ENCODE measurements around the gene IMPDH1. TPM values are rescaled to one million over a fixed set of nuclear protein-coding genes. Genes with fewer than 3 reads are reported as not detected.

IMPDH1 gene
- total RNA-seq, 1 experiment from 2014 or later = 114 TPM

DNA sequence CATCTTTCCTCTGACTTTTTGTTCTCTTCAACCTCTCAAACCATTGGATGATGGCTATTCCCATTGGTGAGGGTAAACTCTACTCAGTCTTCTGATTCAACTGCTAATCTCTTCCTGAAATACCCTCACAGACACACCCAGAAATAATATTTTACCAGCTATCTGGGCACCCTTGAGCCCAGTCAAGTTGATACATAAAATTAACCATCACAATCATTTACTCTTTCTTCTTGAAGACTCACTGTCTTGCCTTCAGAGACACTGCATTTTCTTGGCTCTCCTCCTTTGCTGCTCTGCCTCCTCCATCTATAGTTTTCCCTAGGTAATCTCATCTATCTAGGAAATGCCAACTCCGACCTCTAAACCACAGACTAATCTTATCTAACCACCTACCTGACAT is 35.7 kb downstream of the IMPDH1 start:
- CTCF ChIA-PET = interaction anchor here (1.7 kb wide), 1 partner anchor 13 kb away, joined by 6 read pairs; no protein-coding TSS in a partner anchor

DNA sequence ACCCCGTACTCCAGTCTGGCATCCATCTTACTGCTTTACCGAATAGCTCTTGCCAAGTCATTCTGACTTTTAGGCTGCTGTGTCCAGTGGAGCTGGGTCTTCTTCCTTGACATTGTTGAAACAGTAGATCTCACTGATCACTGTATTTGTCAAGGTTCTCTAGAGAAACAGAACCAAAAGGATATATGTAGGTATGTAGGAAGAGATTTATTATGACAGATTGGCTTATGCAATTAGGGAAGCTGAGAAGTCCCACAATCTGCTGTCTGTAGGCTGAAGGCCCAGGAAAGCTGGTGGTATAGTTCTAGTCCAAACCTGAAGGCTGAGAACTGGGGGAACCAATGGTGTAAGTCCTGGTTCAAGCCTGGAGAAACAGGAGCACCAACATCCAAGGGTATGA is 36.2 kb downstream of the IMPDH1 start:
- TF ChIP-seq, protein P1, sequence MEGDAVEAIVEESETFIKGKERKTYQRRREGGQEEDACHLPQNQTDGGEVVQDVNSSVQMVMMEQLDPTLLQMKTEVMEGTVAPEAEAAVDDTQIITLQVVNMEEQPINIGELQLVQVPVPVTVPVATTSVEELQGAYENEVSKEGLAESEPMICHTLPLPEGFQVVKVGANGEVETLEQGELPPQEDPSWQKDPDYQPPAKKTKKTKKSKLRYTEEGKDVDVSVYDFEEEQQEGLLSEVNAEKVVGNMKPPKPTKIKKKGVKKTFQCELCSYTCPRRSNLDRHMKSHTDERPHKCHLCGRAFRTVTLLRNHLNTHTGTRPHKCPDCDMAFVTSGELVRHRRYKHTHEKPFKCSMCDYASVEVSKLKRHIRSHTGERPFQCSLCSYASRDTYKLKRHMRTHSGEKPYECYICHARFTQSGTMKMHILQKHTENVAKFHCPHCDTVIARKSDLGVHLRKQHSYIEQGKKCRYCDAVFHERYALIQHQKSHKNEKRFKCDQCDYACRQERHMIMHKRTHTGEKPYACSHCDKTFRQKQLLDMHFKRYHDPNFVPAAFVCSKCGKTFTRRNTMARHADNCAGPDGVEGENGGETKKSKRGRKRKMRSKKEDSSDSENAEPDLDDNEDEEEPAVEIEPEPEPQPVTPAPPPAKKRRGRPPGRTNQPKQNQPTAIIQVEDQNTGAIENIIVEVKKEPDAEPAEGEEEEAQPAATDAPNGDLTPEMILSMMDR (IDR thresholded peaks at IDR 0.05) = no peak
- TF ChIP-seq POLR2AphosphoS5 (IDR thresholded peaks at IDR 0.05; ENCODE audit: low read depth, low read length) (no peak), SIN3A (IDR thresholded peaks at IDR 0.05; ENCODE audit: borderline replicate concordance, insufficient read depth, low read depth, low read length) (no peak), TCF7L2 (IDR thresholded peaks at IDR 0.05; ENCODE audit: low read depth, low read length) (no peak)
- TF ChIP-seq, protein P2, sequence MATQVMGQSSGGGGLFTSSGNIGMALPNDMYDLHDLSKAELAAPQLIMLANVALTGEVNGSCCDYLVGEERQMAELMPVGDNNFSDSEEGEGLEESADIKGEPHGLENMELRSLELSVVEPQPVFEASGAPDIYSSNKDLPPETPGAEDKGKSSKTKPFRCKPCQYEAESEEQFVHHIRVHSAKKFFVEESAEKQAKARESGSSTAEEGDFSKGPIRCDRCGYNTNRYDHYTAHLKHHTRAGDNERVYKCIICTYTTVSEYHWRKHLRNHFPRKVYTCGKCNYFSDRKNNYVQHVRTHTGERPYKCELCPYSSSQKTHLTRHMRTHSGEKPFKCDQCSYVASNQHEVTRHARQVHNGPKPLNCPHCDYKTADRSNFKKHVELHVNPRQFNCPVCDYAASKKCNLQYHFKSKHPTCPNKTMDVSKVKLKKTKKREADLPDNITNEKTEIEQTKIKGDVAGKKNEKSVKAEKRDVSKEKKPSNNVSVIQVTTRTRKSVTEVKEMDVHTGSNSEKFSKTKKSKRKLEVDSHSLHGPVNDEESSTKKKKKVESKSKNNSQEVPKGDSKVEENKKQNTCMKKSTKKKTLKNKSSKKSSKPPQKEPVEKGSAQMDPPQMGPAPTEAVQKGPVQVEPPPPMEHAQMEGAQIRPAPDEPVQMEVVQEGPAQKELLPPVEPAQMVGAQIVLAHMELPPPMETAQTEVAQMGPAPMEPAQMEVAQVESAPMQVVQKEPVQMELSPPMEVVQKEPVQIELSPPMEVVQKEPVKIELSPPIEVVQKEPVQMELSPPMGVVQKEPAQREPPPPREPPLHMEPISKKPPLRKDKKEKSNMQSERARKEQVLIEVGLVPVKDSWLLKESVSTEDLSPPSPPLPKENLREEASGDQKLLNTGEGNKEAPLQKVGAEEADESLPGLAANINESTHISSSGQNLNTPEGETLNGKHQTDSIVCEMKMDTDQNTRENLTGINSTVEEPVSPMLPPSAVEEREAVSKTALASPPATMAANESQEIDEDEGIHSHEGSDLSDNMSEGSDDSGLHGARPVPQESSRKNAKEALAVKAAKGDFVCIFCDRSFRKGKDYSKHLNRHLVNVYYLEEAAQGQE (IDR thresholded peaks at IDR 0.05; ENCODE audit: insufficient read depth in 1 of 2, low read depth in 2 of 2, low read length in 1 of 2) = no peak
- ATAC-seq = no peak
- H3K27me3 ChIP-seq (ENCODE audit: control insufficient read depth, insufficient read depth, low read length) = no peaks in the 10 kb centered on the region
- H3K36me3 ChIP-seq (ENCODE audit: control insufficient read depth, insufficient read depth, low read length) = no peaks in the 10 kb centered on the region
- H3K9me3 ChIP-seq (ENCODE audit: control insufficient read depth, insufficient read depth, low read depth, low read length) = no peaks in the 10 kb centered on the region
- no peak for DNase-seq (ENCODE audit: low read depth, low spot score)
- BruUV-seq (replicated peaks) = no TSS peak
- no peak overlapping the region for H3K27ac ChIP-seq (ENCODE audit: low read length)
- H3K4me1 ChIP-seq (ENCODE audit: control insufficient read depth, insufficient read depth, low read length) = no peaks in the 10 kb centered on the region
- ChIA-PET CTCF (interaction anchor here (1.7 kb wide), 1 partner anchor 14 kb away, joined by 6 read pairs; no protein-coding TSS in a partner anchor), POLR2A (interaction anchor here (0.6 kb wide), 1 partner anchor 655 kb away, joined by 3 read pairs; no protein-coding TSS in a partner anchor)
- intact Hi-C loops (cut with micrococcal nuclease; ENCODE audit: unreplicated experiment) (no loop called here), in situ Hi-C loops (cut with HindIII; ENCODE audit: low pct_unique_long_range_greater_than_20kb, low sequenced_read_pairs) (no loop called here)
- H3K4me3 ChIP-seq (ENCODE audit: low read depth in 2 of 2, low read length in 2 of 2) = no peak overlapping the region

More for the DNA sequence above, 35.7 kb downstream of the IMPDH1 start:
- Histone ChIP-seq H3K36me3 (ENCODE audit: control insufficient read depth, insufficient read depth, low read length) (no peaks in the 10 kb centered on the region), H3K27me3 (ENCODE audit: control insufficient read depth, insufficient read depth, low read length) (no peaks in the 10 kb centered on the region), H3K4me1 (ENCODE audit: control insufficient read depth, insufficient read depth, low read length) (no peaks in the 10 kb centered on the region), H3K27ac (ENCODE audit: low read length) (no peak overlapping the region), H3K4me3 (ENCODE audit: low read depth in 2 of 2, low read length in 2 of 2) (no peak overlapping the region), H3K9me3 (ENCODE audit: control insufficient read depth, insufficient read depth, low read depth, low read length) (no peaks in the 10 kb centered on the region)
- in situ Hi-C loops (cut with HindIII; ENCODE audit: low pct_unique_long_range_greater_than_20kb, low sequenced_read_pairs) = no loop called here
- BruUV-seq (replicated peaks) = no TSS peak
- intact Hi-C loops (cut with micrococcal nuclease; ENCODE audit: unreplicated experiment) = no loop called here
- POLR2A ChIA-PET = interaction anchor here (0.6 kb wide), 1 partner anchor 655 kb away, joined by 3 read pairs; no protein-coding TSS in a partner anchor
- ATAC-seq = no peak
- DNase-seq (ENCODE audit: low read depth, low spot score) = no peak
- TF ChIP-seq TCF7L2 (IDR thresholded peaks at IDR 0.05; ENCODE audit: low read depth, low read length) (no peak), SIN3A (IDR thresholded peaks at IDR 0.05; ENCODE audit: borderline replicate concordance, insufficient read depth, low read depth, low read length) (no peak), POLR2AphosphoS5 (IDR thresholded peaks at IDR 0.05; ENCODE audit: low read depth, low read length) (no peak)
- TF ChIP-seq, protein P2 (IDR thresholded peaks at IDR 0.05; ENCODE audit: insufficient read depth in 1 of 2, low read depth in 2 of 2, low read length in 1 of 2) = no peak
- TF ChIP-seq, protein P1 (IDR thresholded peaks at IDR 0.05) = no peak

All from Panc1 (cell line).